GM18951 (cell line): ENCODE results near the gene NPHP4.

Experiments
- POLR2A ChIP-seq: IDR thresholded peaks from 4 replicates; pipeline ENCODE4 v1.6.1; 2011; ENCODE audit warnings: mild to moderate bottlenecking; ENCODE audit not compliant: insufficient read length, insufficient read depth; ENCODE audit errors: extremely low read depth
- in situ Hi-C: fragments of 300-500 bp; cut with MboI; formaldehyde crosslinking; loops from one replicate; pipeline ENCODE4 v1.12.0; 2022; ENCODE audit warnings: low sequenced_read_pairs, mixed read lengths, inconsistent platforms; ENCODE audit not compliant: unreplicated experiment

The NPHP4 gene

GRCh38 chr1:5959667-5960230 is 32.5 kb downstream of the NPHP4 start:
- TF ChIP-seq POLR2A = no peak
- in situ Hi-C loops = no loop called here

DNA sequence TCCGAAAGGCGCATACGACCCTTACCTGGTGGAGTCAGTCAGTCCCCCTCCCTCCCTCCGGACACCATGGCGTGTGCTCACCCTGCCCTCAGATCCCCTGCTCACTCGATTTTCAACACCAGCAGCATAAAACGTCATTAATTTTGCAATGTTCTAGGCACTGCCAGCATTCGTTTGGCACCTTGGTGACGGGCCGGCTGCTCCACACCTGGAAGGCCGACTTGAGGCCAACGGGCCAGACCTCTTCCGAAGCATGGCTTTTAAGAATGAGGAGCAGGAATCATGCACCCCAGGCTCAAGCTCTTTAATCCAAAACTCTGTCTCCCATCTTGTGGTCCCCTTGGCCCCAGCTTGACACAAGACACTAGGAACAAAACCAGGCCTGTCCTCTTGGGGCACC is 33.1 kb downstream of the NPHP4 start:
- no peak for TF ChIP-seq POLR2A
- in situ Hi-C loops = no loop called here

GRCh38 chr1:5956022-5956830 is 36.0 kb downstream of the NPHP4 start:
- no peak for TF ChIP-seq POLR2A
- in situ Hi-C loops = no loop called here

DNA sequence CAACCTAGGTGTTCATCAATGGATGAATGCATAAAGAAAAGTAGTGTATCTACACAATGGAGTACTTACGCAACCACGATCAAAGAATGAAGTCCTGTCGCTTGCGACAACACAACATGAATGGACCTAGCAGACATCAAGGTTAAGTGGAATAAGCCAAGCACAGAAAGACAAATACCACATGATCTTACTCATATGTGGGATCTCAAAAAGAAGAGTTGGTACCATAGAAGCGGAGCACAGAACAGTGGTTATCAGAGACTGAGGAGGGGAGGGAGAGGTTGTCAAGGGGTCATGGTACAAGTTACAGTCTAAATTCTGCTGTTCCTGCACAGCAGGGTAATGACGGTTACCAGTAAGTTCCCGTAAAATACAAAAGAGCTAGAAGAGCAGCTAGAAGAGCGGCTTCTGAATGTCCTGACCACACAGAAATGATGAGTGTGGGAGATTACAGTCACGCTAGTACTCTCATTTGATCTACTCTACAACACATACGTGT is 36.7 kb downstream of the NPHP4 start:
- in situ Hi-C loops = no loop called here
- no peak for TF ChIP-seq POLR2A

- TF ChIP-seq POLR2A = no peak
- in situ Hi-C loops = no loop called here
These were observed 37.3 kb downstream of the NPHP4 start for GRCh38 chr1:5954964-5955363.

- in situ Hi-C loops = no loop called here
- TF ChIP-seq POLR2A = no peak
These were observed 38.8 kb downstream of the NPHP4 start for GRCh38 chr1:5953386-5953785.

- TF ChIP-seq POLR2A = no peak
- in situ Hi-C loops = no loop called here
These were observed 40.3 kb downstream of the NPHP4 start for GRCh38 chr1:5951846-5952410.

- no peak for TF ChIP-seq POLR2A
- in situ Hi-C loops = no loop called here
These were observed 41.0 kb downstream of the NPHP4 start for GRCh38 chr1:5950994-5951785.

DNA sequence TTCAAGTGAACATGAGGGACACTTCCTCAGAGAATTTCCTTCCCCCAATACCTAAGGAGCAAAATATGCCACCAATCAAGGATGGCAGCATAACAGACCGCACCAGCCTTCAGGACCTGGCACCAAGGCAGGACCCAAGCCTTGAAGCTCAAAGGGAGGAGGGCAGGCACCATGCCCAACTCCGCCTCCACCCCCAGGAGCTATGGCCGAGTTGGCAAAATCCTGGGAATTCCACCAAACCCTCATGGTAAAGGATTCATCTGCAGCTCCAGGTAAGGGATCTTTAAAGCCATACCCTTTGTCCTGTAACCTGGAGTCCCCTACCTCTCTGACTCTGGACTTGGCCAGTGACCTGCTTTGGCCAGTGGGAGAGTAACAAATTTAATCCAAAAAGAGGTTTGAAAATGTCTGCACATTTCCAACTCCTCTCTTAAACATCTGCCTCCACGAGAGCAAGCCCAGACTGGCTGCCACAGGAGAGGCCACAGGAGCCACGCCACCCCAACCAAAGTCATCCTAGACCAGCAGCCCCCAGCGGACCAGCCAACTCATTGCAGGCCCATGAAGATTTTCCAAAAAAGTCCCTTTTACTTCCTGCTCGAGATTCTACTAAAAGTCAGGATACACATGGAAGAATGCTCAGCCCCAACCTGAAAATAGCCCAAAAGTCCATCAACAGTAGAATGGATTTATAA is 41.9 kb downstream of the NPHP4 start:
- in situ Hi-C loops = no loop called here
- TF ChIP-seq POLR2A = no peak

DNA sequence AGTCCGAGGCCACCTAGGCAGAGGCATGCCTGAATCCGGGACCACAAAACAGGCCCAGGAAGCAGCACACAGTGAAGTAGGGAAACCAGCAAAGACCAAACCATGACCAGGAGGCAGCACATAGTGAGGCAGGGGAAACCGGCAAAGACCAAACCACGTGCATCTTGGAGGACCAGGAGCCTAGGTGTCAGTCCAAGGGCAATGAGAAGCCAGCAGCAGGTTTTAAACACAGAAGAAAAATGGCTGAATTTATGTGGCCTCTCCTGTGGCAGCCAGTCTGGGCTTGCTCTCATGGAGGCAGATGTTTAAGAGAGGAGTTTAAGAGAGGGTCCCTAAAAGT is 42.5 kb downstream of the NPHP4 start:
- in situ Hi-C loops = no loop called here
- no peak for TF ChIP-seq POLR2A

- no peak for TF ChIP-seq POLR2A
These were observed 43.0 kb downstream of the NPHP4 start for GRCh38 chr1:5949085-5949760.

GRCh38 chr1:5948681-5949005 is 43.6 kb downstream of the NPHP4 start:
- no peak for TF ChIP-seq POLR2A
- in situ Hi-C loops = no loop called here

More at GRCh38 chr1:5949085-5949760, 43.0 kb downstream of the NPHP4 start:
- in situ Hi-C loops = no loop called here

DNA sequence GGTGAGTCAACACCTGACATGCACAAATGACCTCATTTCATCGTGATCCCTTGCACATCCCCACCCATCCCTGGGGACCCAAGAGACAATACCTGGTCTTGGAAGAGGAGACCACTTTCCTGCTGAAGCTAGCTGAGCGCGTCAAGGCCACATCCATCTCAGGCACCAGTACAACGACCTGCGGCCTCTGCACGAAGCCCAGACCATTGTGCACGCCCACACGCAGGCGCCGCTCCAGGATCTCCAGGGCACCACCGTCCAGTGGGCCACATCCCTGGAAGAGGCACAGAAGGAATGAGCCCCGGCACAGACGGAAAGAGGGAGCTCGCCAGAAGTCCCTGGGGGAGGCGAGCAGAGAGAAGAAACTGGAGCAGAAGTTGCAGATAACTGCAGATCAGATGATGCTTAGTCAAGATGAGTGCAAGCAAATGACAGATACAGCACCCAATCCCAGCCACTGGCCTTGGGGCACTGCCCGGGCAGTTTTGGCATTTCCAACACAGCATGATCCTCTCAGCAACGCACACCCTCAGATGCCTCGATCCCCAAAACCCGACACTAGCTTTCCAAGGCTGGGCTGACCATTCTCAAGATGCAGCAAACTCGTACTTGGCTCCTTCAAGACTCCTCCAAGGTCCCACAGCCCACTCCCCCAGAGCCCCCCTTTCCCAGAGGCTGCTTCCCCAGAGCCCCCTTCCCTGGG is 44.1 kb downstream of the NPHP4 start:
- TF ChIP-seq POLR2A = no peak
- in situ Hi-C loops = no loop called here
